ENCODE data around the gene GPRC5C.
"Not testable (repeated sequence)": the region's sequence is repeated elsewhere in the genome, so short reads cannot be mapped to it uniquely, and the experiment has no call there.

The GPRC5C gene

DNA sequence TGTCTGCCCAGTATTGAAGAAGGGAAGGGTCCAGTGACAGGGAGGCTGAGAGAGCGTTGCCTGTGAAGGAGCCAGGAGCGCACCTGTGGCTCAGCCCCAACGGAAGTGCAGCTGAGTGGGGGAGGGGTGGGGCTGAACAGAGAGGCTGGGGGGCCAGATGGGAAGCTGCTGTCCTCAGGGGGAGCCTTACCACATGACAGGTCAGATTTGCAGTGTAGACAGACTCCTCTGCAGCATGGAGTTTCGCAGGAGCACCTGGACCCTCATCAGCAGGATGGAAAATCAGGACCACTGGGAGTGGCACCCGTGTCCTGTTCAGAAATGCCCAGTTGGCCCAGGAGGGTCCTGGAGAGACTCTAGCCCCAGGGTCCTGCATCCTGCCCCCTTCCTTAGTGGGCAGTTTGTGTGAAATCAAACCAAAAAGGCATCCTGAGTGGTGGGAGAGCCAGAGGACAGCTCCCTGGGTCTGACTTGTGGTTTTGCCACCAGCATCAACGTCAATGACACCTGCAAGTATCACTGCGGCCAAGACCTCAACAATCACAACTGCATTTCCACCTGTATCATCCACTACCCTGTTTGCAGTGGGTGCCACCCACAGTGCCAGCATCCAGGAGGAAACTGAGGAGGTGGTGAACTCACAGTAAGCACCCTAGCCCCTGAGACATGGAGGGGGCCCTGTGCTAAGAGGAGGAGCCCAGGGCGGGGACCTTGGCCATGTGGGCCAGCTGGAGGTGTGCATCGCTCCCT is 42.3 kb downstream of the GPRC5C start:
- no peak for DNase-seq (ENCODE audit: low read depth in 2 of 2)

GRCh38 chr17:74475189-74475588 is 43.3 kb downstream of the GPRC5C start:
- no peak for DNase-seq (ENCODE audit: low read depth in 2 of 2)

GRCh38 chr17:74477411-74477810 is 45.5 kb downstream of the GPRC5C start:
- DNase-seq (ENCODE audit: low read depth in 2 of 2): no peak

DNA sequence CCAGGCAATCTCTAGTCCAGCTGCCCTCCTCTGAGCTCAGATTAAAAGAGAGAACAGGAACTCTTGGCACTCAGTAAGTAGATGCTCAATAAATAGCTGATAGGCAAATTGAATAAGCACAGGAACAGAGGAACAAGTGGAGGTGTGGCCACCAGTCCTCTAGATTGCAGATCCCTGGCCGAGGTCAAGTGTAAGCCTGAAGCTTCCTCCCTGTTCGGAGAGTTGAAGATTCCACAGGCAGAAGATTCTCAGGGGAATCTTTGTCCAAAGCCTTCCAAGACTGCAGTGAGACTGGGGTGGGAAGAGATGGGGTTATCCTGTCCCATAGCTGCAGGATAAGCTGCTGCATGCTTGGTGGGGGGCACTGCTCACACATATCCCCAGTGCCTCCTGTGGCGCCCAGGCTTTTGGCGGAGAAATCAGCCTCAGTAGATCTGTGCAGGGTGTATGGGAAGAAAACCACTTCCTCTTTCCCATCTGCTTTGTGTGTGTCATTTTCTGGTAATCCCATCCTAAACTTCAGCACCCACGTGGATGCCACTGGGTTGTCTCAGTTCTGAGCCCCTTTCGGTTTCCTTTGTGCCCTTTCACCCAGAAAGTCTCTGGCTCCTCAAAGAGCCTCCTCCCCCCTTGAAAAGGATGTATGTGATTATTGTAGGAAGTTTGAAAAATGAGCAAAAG is 46.7 kb downstream of the GPRC5C start:
- DNase-seq (ENCODE audit: low read depth in 2 of 2): no peak

GRCh38 chr17:74480290-74480689 is 48.4 kb downstream of the GPRC5C start:
- DNase-seq (ENCODE audit: low read depth in 2 of 2): no peak

- no peak for DNase-seq (ENCODE audit: low read depth in 2 of 2)
These were observed 49.7 kb downstream of the GPRC5C start for GRCh38 chr17:74481621-74482020.

GRCh38 chr17:74484066-74484465 is 52.2 kb downstream of the GPRC5C start:
- DNase-seq (ENCODE audit: low read depth in 2 of 2): no peak

DNA sequence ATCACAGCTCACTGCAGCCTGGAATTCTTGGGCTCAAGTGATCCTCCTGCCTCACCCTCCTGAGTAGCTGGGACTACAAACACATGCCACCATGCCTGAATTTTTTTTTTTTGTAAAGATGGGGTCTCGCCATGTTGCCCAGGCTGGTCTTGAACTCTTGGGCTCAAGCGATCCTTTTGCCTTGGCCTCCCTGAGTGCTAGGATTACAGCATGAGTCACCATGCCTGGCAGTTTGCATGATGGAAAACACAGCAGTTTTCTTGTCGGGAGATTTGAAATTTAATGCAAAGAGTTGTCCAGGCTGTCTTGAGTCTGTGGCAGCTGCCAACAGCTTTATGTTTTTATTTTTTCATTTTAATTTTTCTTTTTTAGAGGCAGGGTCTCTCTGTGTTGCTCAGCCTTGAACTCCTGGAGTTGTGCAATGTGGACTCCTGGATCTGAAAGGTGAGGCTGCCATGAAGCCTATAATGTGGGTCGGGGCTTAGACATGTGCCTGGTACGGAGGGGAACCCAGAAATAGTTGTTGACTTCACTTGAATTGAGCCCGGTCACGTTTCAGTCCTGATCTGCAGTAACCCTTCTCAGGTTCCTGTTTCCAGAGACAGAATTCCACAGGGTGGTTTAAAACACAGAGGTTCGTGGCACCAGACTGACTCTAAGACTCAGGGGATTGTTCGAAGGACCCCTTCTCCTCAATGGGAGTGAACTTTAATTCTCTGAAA is 53.3 kb downstream of the GPRC5C start:
- no peak for DNase-seq (ENCODE audit: low read depth in 2 of 2)

DNA sequence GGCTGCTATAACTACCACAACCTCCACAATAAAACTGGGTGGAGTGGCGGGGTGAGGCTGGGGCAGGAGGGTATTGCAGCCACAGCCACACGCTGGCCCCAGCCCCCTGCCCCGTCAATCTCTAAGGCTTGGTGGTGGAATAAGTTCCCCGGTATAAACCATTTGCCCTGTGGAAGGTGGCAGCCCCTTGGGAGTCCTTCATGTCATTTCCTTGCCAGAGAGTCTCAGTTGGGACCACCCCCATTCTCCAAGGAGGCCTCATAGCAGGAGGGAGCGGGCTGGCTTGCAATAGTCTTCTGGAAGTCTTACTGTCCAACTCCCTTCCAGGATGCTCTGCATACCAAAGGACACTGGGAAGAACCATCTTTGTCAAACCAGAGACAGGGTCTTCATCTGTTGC is 54.0 kb downstream of the GPRC5C start:
- DNase-seq (ENCODE audit: low read depth in 2 of 2): no peak

- not testable (repeated sequence) for DNase-seq (ENCODE audit: low read depth in 2 of 2)
These were observed 56.4 kb downstream of the GPRC5C start for GRCh38 chr17:74488276-74488675.

GRCh38 chr17:74490716-74491115 is 58.8 kb downstream of the GPRC5C start:
- no peak for DNase-seq (ENCODE audit: low read depth in 2 of 2)

DNA sequence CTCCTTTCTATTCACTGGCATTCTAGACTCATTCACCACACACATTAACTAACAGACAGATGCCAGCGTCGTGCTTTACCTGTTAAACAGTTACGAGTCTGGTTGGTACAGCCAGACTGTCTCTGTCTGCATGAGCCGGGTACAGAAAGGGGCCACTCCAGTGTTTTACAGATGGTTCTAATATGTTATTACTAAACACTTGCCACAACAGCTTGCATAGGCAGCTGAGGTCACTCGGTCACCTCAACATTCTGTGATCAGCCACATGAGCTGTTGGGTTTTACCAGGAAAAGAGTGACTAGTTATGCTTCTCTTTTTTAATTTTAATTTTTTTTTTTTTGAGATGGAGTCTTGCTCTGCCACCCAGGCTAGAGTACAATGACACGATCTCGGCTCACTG is 59.7 kb downstream of the GPRC5C start:
- DNase-seq (ENCODE audit: low read depth in 2 of 2): no peak

- DNase-seq (ENCODE audit: low read depth in 2 of 2): peak in 1 of 2 experiments; percentile 7
These were observed 61.5 kb downstream of the GPRC5C start for GRCh38 chr17:74493331-74493833.

Data from fibroblast of skin of left quadriceps (primary cell).